ENCODE data around the gene NCKAP5.

Gene NCKAP5

GRCh38 chr2:133139847-133140533, 428.3 kb downstream of the NCKAP5 start:
- H3K36me3 ChIP-seq (ENCODE audit: control insufficient read depth in 1 of 2, insufficient read depth in 2 of 2, low read length in 2 of 2), result no peaks in the 10 kb centered on the region
- no peaks in the 10 kb centered on the region for H3K9me3 ChIP-seq (ENCODE audit: control insufficient read depth in 1 of 2, low read length in 2 of 2)
- H3K9ac ChIP-seq (ENCODE audit: low read depth in 1 of 2, low read length in 2 of 2), result no peak overlapping the region
- no peak overlapping the region for H3K27ac ChIP-seq (ENCODE audit: low read depth, low read length)
- H3K4me3 ChIP-seq (ENCODE audit: low read depth in 1 of 2, low read length in 2 of 2), result no peak overlapping the region
- H3K27me3 ChIP-seq (ENCODE audit: control insufficient read depth in 1 of 2, insufficient read depth in 2 of 2, low read length in 2 of 2), result no peaks in the 10 kb centered on the region
- no peaks in the 10 kb centered on the region for H3K4me1 ChIP-seq (ENCODE audit: control insufficient read depth in 1 of 2, insufficient read depth in 2 of 2, low read length in 2 of 2)

- Histone ChIP-seq H3K36me3 (ENCODE audit: control insufficient read depth in 1 of 2, insufficient read depth in 2 of 2, low read length in 2 of 2) (no peaks in the 10 kb centered on the region), H3K4me3 (ENCODE audit: low read depth in 1 of 2, low read length in 2 of 2) (no peak overlapping the region)
Observed at GRCh38 chr2:133138693-133139092, 429.6 kb downstream of the NCKAP5 start.

DNA sequence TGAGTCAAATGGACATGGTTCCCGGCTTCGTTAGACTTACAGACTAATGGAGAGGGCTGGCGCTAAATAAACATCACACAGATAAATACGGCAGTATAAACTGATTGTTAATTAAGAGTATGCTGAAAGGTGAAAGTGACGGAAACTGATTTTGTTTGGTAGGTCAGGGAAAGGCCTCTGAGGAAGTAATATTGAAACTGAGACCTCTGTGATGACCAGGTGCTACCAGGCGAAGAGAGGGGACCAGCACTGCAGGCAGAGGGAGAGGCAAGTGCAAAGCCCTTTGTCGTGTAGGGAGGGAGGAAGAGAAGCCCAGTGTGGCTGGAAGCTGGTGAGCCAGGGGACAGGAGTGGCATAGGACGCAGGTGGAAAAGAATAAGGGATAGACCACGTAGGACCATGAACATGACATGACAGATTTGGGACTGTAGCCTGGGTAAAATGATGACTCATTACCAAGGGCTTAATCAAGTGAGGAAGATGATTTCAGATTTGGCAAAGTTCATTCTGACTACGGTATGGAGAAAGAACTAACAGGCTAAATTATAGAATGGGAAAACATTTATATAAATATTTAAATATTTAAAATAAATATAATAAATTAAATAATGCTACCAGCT, 433.1 kb downstream of the NCKAP5 start:
- Histone ChIP-seq H3K36me3 (ENCODE audit: control insufficient read depth in 1 of 2, insufficient read depth in 2 of 2, low read length in 2 of 2) (no peaks in the 10 kb centered on the region), H3K4me1 (ENCODE audit: control insufficient read depth in 1 of 2, insufficient read depth in 2 of 2, low read length in 2 of 2) (no peaks in the 10 kb centered on the region), H3K27ac (ENCODE audit: low read depth, low read length) (no peak overlapping the region), H3K9ac (ENCODE audit: low read depth in 1 of 2, low read length in 2 of 2) (no peak overlapping the region), H3K9me3 (ENCODE audit: control insufficient read depth in 1 of 2, low read length in 2 of 2) (no peaks in the 10 kb centered on the region), H3K27me3 (ENCODE audit: control insufficient read depth in 1 of 2, insufficient read depth in 2 of 2, low read length in 2 of 2) (no peaks in the 10 kb centered on the region), H3K4me3 (ENCODE audit: low read depth in 1 of 2, low read length in 2 of 2) (no peak overlapping the region)

More at GRCh38 chr2:133138693-133139092, 429.6 kb downstream of the NCKAP5 start:
- no peaks in the 10 kb centered on the region for H3K27me3 ChIP-seq (ENCODE audit: control insufficient read depth in 1 of 2, insufficient read depth in 2 of 2, low read length in 2 of 2)
- H3K4me1 ChIP-seq (ENCODE audit: control insufficient read depth in 1 of 2, insufficient read depth in 2 of 2, low read length in 2 of 2), result no peaks in the 10 kb centered on the region
- no peak overlapping the region for H3K9ac ChIP-seq (ENCODE audit: low read depth in 1 of 2, low read length in 2 of 2)
- H3K9me3 ChIP-seq (ENCODE audit: control insufficient read depth in 1 of 2, low read length in 2 of 2), result no peaks in the 10 kb centered on the region
- no peak overlapping the region for H3K27ac ChIP-seq (ENCODE audit: low read depth, low read length)

DNA sequence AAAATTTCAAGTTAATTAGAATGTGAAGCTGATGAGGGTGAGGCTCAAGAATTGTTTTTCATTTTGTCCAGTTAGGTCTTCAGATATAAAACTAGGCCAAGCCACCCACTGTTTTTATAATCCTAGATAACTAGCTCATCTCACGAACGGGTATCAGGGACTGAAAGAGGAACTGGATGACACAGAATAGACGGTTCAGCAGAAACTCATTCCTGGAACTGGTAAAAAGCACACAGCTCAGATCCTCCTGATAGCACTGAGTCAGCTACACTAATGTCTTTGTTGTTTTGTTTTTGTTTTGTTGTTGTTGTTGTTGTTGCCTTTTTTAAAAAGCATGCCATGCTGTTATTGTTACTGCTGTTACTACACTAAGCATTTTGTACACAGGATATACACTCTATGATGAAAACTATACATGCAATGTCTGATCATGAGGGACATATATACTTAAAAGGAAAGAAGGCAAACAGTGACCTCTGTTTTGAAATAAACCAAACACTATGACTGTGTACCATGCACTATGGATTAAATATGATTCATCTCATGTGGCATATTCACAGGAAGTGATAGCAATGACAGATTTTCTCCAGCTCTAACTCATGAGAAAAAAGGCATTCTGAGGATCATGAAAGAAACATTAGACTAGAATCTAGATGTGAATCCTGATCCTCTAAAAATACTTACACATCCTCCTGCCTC, 437.6 kb downstream of the NCKAP5 start:
- H3K9ac ChIP-seq (ENCODE audit: low read depth in 1 of 2, low read length in 2 of 2), result no peak overlapping the region
- H3K4me3 ChIP-seq (ENCODE audit: low read depth in 1 of 2, low read length in 2 of 2), result no peak overlapping the region
- H3K36me3 ChIP-seq (ENCODE audit: control insufficient read depth in 1 of 2, insufficient read depth in 2 of 2, low read length in 2 of 2), result no peaks in the 10 kb centered on the region

DNA sequence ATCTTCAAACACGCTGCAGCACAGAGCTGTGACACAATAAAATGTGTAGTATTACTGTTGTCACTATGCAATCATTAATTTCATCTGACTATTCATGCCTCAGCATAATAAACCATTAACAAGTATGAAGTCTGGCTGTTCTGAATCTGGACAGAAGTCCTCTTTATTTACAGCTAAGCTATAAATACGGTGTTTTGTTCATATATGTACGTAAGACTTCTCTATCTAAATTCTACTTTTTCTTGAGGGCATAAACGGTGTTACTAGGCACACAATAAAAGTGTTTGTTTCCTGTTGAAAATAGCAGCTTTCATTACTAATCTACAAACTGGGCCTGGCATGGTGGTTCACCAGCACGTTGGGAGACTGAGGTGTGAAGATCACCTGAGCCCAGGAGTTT, 443.8 kb downstream of the NCKAP5 start:
- H3K9me3 ChIP-seq (ENCODE audit: control insufficient read depth in 1 of 2, low read length in 2 of 2), result no peaks in the 10 kb centered on the region
- H3K36me3 ChIP-seq (ENCODE audit: control insufficient read depth in 1 of 2, insufficient read depth in 2 of 2, low read length in 2 of 2), result no peaks in the 10 kb centered on the region
- H3K9ac ChIP-seq (ENCODE audit: low read depth in 1 of 2, low read length in 2 of 2), result no peak overlapping the region
- no peaks in the 10 kb centered on the region for H3K27me3 ChIP-seq (ENCODE audit: control insufficient read depth in 1 of 2, insufficient read depth in 2 of 2, low read length in 2 of 2)
- no peak overlapping the region for H3K4me3 ChIP-seq (ENCODE audit: low read depth in 1 of 2, low read length in 2 of 2)
- H3K4me1 ChIP-seq (ENCODE audit: control insufficient read depth in 1 of 2, insufficient read depth in 2 of 2, low read length in 2 of 2), result no peaks in the 10 kb centered on the region
- H3K27ac ChIP-seq (ENCODE audit: low read depth, low read length), result no peak overlapping the region

More for the DNA sequence above, 437.6 kb downstream of the NCKAP5 start:
- Histone ChIP-seq H3K27ac (ENCODE audit: low read depth, low read length) (no peak overlapping the region), H3K27me3 (ENCODE audit: control insufficient read depth in 1 of 2, insufficient read depth in 2 of 2, low read length in 2 of 2) (no peaks in the 10 kb centered on the region), H3K4me1 (ENCODE audit: control insufficient read depth in 1 of 2, insufficient read depth in 2 of 2, low read length in 2 of 2) (no peaks in the 10 kb centered on the region), H3K9me3 (ENCODE audit: control insufficient read depth in 1 of 2, low read length in 2 of 2) (no peaks in the 10 kb centered on the region)

DNA sequence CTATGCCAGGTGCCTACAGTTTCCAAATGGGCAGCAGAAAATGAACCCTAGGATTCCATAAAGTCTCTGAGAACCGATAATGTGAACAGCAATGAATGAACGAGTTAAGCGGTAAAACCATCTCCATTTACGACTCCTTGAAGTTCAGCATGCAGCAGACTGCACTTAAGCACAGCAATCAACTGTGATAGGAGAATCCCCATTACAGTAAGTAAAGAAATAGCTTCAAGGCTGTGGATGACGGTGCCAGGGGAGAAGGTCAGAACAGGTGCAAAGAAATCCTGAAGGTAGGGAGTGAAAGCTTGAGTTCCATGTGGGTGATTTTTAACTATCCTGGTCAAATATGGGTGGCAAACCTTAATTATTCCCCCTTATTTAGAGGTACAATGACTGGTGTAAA, 444.4 kb downstream of the NCKAP5 start:
- Histone ChIP-seq H3K4me3 (ENCODE audit: low read depth in 1 of 2, low read length in 2 of 2) (no peak overlapping the region), H3K9me3 (ENCODE audit: control insufficient read depth in 1 of 2, low read length in 2 of 2) (no peaks in the 10 kb centered on the region), H3K9ac (ENCODE audit: low read depth in 1 of 2, low read length in 2 of 2) (no peak overlapping the region)

DNA sequence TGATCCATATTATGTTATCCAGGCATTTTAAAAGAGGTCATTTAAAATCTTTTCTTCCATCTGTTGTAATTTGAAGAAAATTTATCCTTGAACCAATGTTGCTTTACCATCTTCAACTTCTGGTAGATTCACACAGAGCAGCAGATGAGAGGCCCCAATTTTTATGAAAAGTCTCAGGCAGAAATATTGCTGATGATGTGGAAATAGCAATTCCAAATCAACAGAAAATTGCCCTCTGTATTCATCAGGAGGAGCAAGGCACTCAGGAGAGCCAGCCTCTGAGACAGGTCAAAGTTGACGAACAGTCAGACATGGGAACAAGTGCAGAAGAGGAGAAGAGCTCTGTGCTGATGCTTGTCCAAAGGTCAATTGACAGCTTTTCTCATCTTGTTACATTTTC, 444.9 kb downstream of the NCKAP5 start:
- Histone ChIP-seq H3K4me1 (ENCODE audit: control insufficient read depth in 1 of 2, insufficient read depth in 2 of 2, low read length in 2 of 2) (no peaks in the 10 kb centered on the region), H3K9me3 (ENCODE audit: control insufficient read depth in 1 of 2, low read length in 2 of 2) (no peaks in the 10 kb centered on the region), H3K4me3 (ENCODE audit: low read depth in 1 of 2, low read length in 2 of 2) (no peak overlapping the region), H3K9ac (ENCODE audit: low read depth in 1 of 2, low read length in 2 of 2) (no peak overlapping the region), H3K27ac (ENCODE audit: low read depth, low read length) (no peak overlapping the region), H3K36me3 (ENCODE audit: control insufficient read depth in 1 of 2, insufficient read depth in 2 of 2, low read length in 2 of 2) (no peaks in the 10 kb centered on the region), H3K27me3 (ENCODE audit: control insufficient read depth in 1 of 2, insufficient read depth in 2 of 2, low read length in 2 of 2) (no peaks in the 10 kb centered on the region)

More for the DNA sequence above, 444.4 kb downstream of the NCKAP5 start:
- Histone ChIP-seq H3K4me1 (ENCODE audit: control insufficient read depth in 1 of 2, insufficient read depth in 2 of 2, low read length in 2 of 2) (no peaks in the 10 kb centered on the region), H3K27me3 (ENCODE audit: control insufficient read depth in 1 of 2, insufficient read depth in 2 of 2, low read length in 2 of 2) (no peaks in the 10 kb centered on the region), H3K36me3 (ENCODE audit: control insufficient read depth in 1 of 2, insufficient read depth in 2 of 2, low read length in 2 of 2) (no peaks in the 10 kb centered on the region), H3K27ac (ENCODE audit: low read depth, low read length) (no peak overlapping the region)

GRCh38 chr2:133122529-133122928, 445.7 kb downstream of the NCKAP5 start:
- H3K4me3 ChIP-seq (ENCODE audit: low read depth in 1 of 2, low read length in 2 of 2), result no peak overlapping the region
- H3K27me3 ChIP-seq (ENCODE audit: control insufficient read depth in 1 of 2, insufficient read depth in 2 of 2, low read length in 2 of 2), result no peaks in the 10 kb centered on the region
- no peaks in the 10 kb centered on the region for H3K9me3 ChIP-seq (ENCODE audit: control insufficient read depth in 1 of 2, low read length in 2 of 2)
- no peak overlapping the region for H3K27ac ChIP-seq (ENCODE audit: low read depth, low read length)
- no peaks in the 10 kb centered on the region for H3K4me1 ChIP-seq (ENCODE audit: control insufficient read depth in 1 of 2, insufficient read depth in 2 of 2, low read length in 2 of 2)
- no peaks in the 10 kb centered on the region for H3K36me3 ChIP-seq (ENCODE audit: control insufficient read depth in 1 of 2, insufficient read depth in 2 of 2, low read length in 2 of 2)
- no peak overlapping the region for H3K9ac ChIP-seq (ENCODE audit: low read depth in 1 of 2, low read length in 2 of 2)

DNA sequence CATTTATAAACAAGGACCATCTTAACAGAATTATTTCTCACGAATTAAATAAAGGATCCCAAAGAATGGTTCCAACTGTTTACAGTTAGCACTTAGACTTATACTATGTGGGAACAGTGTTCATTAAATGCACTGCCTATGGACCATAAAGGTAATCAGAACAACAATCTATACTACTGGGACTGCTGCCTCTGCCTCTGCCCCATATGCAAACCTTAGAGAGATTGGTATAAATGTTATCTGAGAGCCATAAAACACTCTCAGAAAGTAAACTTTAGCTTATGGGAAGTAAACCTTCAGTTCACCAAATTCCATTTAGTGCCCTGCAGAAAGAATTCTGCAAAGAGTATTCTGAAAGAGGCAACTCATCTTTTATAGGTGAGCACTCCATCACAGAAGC, 448.0 kb downstream of the NCKAP5 start:
- H3K9me3 ChIP-seq (ENCODE audit: control insufficient read depth in 1 of 2, low read length in 2 of 2), result no peaks in the 10 kb centered on the region
- no peak overlapping the region for H3K4me3 ChIP-seq (ENCODE audit: low read depth in 1 of 2, low read length in 2 of 2)
- H3K4me1 ChIP-seq (ENCODE audit: control insufficient read depth in 1 of 2, insufficient read depth in 2 of 2, low read length in 2 of 2), result no peaks in the 10 kb centered on the region
- no peak overlapping the region for H3K27ac ChIP-seq (ENCODE audit: low read depth, low read length)
- no peaks in the 10 kb centered on the region for H3K36me3 ChIP-seq (ENCODE audit: control insufficient read depth in 1 of 2, insufficient read depth in 2 of 2, low read length in 2 of 2)
- H3K9ac ChIP-seq (ENCODE audit: low read depth in 1 of 2, low read length in 2 of 2), result no peak overlapping the region
- no peaks in the 10 kb centered on the region for H3K27me3 ChIP-seq (ENCODE audit: control insufficient read depth in 1 of 2, insufficient read depth in 2 of 2, low read length in 2 of 2)

- no peaks in the 10 kb centered on the region for H3K36me3 ChIP-seq (ENCODE audit: control insufficient read depth in 1 of 2, insufficient read depth in 2 of 2, low read length in 2 of 2)
Observed at GRCh38 chr2:133110201-133110600, 458.1 kb downstream of the NCKAP5 start.

More at GRCh38 chr2:133110201-133110600, 458.1 kb downstream of the NCKAP5 start:
- H3K27ac ChIP-seq (ENCODE audit: low read depth, low read length), result no peak overlapping the region
- H3K27me3 ChIP-seq (ENCODE audit: control insufficient read depth in 1 of 2, insufficient read depth in 2 of 2, low read length in 2 of 2), result no peaks in the 10 kb centered on the region
- no peak overlapping the region for H3K4me3 ChIP-seq (ENCODE audit: low read depth in 1 of 2, low read length in 2 of 2)
- H3K4me1 ChIP-seq (ENCODE audit: control insufficient read depth in 1 of 2, insufficient read depth in 2 of 2, low read length in 2 of 2), result no peaks in the 10 kb centered on the region
- no peaks in the 10 kb centered on the region for H3K9me3 ChIP-seq (ENCODE audit: control insufficient read depth in 1 of 2, low read length in 2 of 2)
- no peak overlapping the region for H3K9ac ChIP-seq (ENCODE audit: low read depth in 1 of 2, low read length in 2 of 2)
